Fibroblast of pulmonary artery (primary cell): ENCODE measurements around the gene LRCH1.

ENCODE experiments used
- DNase-seq: peaks from one replicate; pipeline ENCODE4 v3.0.0-alpha.2; 2010; ENCODE audit warnings: low read depth
- H3K4me3 ChIP-seq: replicated peaks from 2 replicates; pipeline ENCODE4 v1.5.1; 2011; ENCODE audit warnings: low read depth, mild to moderate bottlenecking, control low read depth, low read length, moderate library complexity
- TF ChIP-seq, protein P1 (sequence below): IDR thresholded peaks from 2 replicates; pipeline ENCODE4 v1.5.1; 2011; ENCODE audit warnings: mild to moderate bottlenecking, control low read depth, low read length, inconsistent platforms; ENCODE audit errors: missing control alignments

Gene LRCH1

DNA sequence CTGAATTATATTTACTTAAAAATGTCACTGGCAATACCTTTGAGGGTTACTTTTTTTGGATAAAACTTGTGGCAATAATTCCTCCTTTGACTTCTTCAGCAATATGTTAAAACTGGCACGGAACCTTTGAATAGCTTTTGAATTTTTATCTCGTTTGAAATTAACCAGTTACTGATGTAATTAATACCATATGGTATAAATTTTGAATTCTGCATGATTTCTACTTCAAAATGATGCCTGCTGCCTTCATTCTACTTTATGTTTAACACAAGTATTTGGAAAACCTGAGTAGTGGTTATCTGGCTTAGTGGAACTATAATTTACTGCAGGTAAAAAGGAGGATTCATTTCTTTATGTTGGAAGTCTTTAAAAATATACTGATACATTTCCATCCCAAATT is 85.3 kb downstream of the LRCH1 start:
- TF ChIP-seq, protein P1, sequence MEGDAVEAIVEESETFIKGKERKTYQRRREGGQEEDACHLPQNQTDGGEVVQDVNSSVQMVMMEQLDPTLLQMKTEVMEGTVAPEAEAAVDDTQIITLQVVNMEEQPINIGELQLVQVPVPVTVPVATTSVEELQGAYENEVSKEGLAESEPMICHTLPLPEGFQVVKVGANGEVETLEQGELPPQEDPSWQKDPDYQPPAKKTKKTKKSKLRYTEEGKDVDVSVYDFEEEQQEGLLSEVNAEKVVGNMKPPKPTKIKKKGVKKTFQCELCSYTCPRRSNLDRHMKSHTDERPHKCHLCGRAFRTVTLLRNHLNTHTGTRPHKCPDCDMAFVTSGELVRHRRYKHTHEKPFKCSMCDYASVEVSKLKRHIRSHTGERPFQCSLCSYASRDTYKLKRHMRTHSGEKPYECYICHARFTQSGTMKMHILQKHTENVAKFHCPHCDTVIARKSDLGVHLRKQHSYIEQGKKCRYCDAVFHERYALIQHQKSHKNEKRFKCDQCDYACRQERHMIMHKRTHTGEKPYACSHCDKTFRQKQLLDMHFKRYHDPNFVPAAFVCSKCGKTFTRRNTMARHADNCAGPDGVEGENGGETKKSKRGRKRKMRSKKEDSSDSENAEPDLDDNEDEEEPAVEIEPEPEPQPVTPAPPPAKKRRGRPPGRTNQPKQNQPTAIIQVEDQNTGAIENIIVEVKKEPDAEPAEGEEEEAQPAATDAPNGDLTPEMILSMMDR = no peak
- H3K4me3 ChIP-seq = no peak overlapping the region

DNA sequence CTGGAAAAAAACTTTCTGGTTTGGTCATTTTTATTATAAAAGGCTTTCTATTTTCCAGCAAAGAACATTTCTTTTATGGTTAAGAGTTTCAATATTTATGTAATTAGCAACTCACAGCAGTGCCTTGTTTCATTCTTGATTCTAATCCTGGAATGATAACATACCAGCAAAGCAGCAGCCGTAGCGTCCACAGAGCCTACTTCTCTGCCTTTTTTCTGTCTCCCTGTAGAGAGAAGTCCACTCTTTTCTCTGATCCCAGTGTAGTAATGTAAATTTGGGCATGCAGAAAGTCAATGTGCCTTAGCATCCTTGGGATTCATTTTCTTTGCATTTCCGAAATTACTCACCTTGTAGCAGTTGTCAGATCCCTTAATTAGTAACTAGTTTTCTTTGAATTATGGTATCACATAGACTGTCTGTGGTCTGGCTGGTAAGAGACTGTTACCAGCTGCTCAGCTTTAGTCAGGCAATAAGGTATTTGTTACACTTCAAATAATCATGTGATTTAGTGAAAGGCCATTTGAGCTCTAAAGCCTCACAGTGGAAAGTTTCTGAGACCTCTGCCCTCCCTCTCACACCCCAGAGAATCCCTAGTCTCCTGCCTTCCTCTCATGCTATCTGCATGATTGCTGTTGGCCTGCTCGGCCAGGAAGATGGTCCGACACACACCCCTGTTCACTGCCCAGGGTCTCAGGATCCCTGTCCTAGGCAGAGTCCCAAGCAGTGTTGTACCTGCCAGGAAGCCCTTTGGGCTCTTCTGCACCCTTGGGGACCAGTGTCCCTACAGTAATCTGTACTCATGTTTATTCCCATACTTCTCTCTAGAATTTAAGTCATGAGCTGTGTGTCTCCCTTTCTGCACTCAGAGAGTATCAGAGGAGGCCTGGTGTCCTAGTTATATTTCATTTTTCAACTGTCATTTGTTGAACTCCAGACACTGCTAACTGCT is 86.3 kb downstream of the LRCH1 start:
- no peak for DNase-seq
- H3K4me3 ChIP-seq = no peak overlapping the region
- TF ChIP-seq, protein P1 = no peak

More for the DNA sequence above, 85.3 kb downstream of the LRCH1 start:
- no peak for DNase-seq

DNA sequence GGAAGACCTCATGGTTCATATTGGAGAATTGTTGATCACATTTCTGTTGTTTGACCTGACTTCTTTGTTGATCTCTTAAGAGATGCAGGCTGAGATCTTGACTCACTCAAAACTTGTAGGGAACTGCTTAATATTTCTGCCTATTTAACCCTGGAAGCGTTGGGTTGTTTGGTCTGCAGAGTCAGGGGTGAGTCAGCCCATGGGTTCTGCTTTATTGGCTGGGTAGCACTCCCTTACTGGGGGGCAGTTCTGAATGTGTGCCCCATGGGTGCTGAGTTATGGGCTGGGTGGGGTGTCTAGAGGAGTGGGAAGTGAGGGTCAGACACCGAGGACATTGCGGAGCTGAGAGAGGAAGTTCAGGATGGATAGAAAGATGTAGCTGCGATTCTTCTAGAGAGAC is 87.9 kb downstream of the LRCH1 start:
- TF ChIP-seq, protein P1 = no peak
- no peak for DNase-seq
- no peak overlapping the region for H3K4me3 ChIP-seq

DNA sequence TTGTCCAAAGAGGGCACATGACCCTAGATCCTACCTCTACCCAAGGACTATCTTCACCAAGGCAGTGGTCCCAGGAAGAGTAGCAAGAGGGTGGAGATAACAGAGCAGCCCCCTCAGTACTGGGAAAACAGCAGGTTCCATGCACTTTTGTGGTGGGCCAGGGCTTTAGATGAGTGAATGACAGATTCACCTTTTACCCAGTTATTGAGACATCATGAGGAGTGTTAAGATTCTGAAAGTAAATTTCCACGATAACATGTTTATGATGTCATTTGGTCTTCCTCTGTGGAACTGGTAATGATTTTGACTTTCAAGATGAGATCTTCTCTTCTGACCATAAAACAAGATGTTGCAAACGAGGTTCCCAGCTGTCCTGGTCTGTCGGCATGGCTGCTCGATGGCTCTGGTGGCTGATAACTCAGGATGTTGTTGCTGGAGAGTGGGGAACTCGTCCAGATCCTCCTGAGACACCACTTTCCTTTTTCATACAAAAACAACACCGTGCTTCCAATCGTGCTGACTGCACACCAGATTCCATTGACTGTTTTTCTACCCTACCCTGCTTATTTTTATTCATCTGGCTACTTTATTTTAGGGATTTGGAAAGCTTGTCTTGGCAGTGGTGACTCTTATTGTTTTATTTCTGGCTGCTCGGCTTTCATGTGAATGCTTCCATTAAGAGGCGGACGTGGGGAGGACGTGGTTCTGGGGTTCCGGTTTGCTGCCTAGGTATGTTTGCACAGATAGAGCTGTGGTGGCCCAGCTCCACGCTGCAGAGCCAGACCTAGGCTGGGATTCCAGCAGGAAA is 88.5 kb downstream of the LRCH1 start:
- peak overlapping the region; percentile 37 for H3K4me3 ChIP-seq
- TF ChIP-seq, protein P1 = no peak
- peak; percentile 49 for DNase-seq

DNA sequence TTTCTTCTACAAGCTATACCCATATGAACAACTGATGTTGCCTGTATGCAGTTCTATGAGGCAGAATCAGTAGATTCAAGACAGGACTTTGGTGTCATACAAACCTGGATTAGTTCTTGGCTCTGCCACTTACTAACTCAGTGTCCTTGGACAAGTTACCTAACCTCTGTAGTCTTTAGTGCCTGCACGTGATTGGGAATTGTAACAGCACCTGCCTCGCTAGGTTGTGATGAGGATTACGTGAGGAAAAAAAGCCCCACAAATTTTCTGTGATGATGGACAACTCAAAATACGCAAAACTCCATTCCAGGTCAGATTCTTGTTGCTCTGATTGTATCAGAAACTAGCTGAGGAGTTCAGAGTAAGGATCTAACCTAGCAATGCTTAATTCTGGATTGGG is 89.3 kb downstream of the LRCH1 start:
- no peak for DNase-seq
- H3K4me3 ChIP-seq = no peak overlapping the region
- TF ChIP-seq, protein P1 = no peak

DNA sequence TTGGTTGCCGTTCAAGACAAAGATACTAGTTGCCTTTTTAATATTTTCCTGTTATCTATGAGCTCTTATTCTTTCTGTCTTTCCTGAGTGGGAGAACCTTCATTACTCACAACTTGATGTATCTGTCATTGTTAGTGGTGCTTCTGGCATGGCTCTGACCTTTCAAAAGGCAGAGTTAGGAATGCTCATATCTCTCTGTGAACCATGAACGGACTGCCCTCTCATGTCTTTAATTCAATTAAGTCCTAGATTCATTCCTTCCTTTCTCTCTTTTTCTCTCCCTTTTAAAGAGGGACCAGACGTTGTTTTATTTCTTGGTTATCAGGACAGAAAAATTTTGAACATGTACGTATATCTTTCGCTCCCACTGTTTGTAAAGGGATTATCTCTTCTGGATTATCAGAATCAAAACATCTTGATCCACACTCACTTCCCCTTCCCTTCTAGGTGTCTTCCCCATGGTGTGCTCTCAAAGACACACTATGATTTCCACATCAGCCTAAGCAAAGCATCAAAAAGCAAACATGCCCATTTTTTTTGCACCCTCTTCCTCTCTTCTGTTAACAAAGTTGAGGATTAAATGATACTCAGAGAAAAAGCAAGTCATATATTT is 90.3 kb downstream of the LRCH1 start:
- DNase-seq = no peak
- TF ChIP-seq, protein P1 = no peak
- H3K4me3 ChIP-seq = no peak overlapping the region
